Measurements from ENCODE around the gene MLN. TPM values are rescaled to one million over a fixed set of nuclear protein-coding genes. Genes with fewer than 3 reads are reported as not detected.
A peak's percentile ranks its signal among the peaks of the same experiment; 100 is the strongest.

The MLN gene
- total RNA-seq, 1 experiment from 2014 or later, result not detected

- Mint-ChIP-seq H3K9me3 (no peaks in the 10 kb centered on the region), H3K27ac (peak overlapping the region in 2 of 3 experiments; percentile 13 to 81; a peak in 3 of 7 replicates), H3K4me3 (no peak overlapping the region), H3K27me3 (ENCODE audit: low read depth) (0 out of 2 replicates have a peak, but pooled peaks cover 2% of the 10 kb centered on the region), H3K36me3 (ENCODE audit: insufficient read depth in 1 of 3, low read depth in 3 of 3) (peaks cover 42 to 89% (median 89%) of the 10 kb centered on the region in 3 experiments), H3K4me1 (peaks cover 54 to 56% of the 10 kb centered on the region in 2 experiments)
- no peak overlapping the region for H3K27ac ChIP-seq (ENCODE audit: insufficient read length, low read depth, low read length)
- no peak overlapping the region for H4K91ac ChIP-seq (ENCODE audit: insufficient read length, low read depth, low read length)
- no peak overlapping the region for H2BK12ac ChIP-seq (ENCODE audit: insufficient read length, low read depth, low read length)
- H3K56ac ChIP-seq (ENCODE audit: insufficient read length, low read depth, low read length), result no peak overlapping the region
- H3K27me3 ChIP-seq (ENCODE audit: insufficient read depth, low read length), result no peaks in the 10 kb centered on the region
- TF ChIP-seq, protein P1, sequence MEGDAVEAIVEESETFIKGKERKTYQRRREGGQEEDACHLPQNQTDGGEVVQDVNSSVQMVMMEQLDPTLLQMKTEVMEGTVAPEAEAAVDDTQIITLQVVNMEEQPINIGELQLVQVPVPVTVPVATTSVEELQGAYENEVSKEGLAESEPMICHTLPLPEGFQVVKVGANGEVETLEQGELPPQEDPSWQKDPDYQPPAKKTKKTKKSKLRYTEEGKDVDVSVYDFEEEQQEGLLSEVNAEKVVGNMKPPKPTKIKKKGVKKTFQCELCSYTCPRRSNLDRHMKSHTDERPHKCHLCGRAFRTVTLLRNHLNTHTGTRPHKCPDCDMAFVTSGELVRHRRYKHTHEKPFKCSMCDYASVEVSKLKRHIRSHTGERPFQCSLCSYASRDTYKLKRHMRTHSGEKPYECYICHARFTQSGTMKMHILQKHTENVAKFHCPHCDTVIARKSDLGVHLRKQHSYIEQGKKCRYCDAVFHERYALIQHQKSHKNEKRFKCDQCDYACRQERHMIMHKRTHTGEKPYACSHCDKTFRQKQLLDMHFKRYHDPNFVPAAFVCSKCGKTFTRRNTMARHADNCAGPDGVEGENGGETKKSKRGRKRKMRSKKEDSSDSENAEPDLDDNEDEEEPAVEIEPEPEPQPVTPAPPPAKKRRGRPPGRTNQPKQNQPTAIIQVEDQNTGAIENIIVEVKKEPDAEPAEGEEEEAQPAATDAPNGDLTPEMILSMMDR (conservative IDR thresholded peaks at IDR 0.05), result no peak
- H2BK15ac ChIP-seq (ENCODE audit: low read depth, low read length), result no peak overlapping the region
- no peak for DNase-seq
- H3K14ac ChIP-seq (ENCODE audit: insufficient read depth, low read length), result no peak overlapping the region
- H4K20me1 ChIP-seq (ENCODE audit: control insufficient read depth, insufficient read depth, insufficient read length), result no peaks in the 10 kb centered on the region
- no peak overlapping the region for H4K5ac ChIP-seq (ENCODE audit: insufficient read length, low read depth, low read length)
- no peaks in the 10 kb centered on the region for H3K79me1 ChIP-seq (ENCODE audit: insufficient read depth, low read depth, low read length, poor library complexity, severe bottlenecking)
- no CpG with 5 or more reads among the region's 4 CpGs for WGBS (ENCODE audit: extremely low coverage, insufficient read length, low lambda C conversion rate)
- no peak overlapping the region for H3T11ph ChIP-seq (ENCODE audit: low read length)
- H3K23ac ChIP-seq (ENCODE audit: insufficient read length, low read depth, low read length), result no peak overlapping the region
- H3K4me1 ChIP-seq (ENCODE audit: insufficient read depth, low read length), result peaks cover 12% of the 10 kb centered on the region
- no peak overlapping the region for H3K18ac ChIP-seq (ENCODE audit: insufficient read length, low read depth, low read length)
- no peaks in the 10 kb centered on the region for H3K79me2 ChIP-seq (ENCODE audit: insufficient read depth, low read length)
- H2BK20ac ChIP-seq (ENCODE audit: low read depth, low read length, poor library complexity, severe bottlenecking), result no peak overlapping the region
- H2AK5ac ChIP-seq (ENCODE audit: insufficient read length, low read length), result no peak overlapping the region
- no peak overlapping the region for H3K4me2 ChIP-seq (ENCODE audit: insufficient read depth, insufficient read length, low read length)
- H3K23me2 ChIP-seq (ENCODE audit: insufficient read length, low read depth, low read length, poor library complexity, severe bottlenecking), result no peaks in the 10 kb centered on the region
- no peak overlapping the region for H4K8ac ChIP-seq (replicated peaks; ENCODE audit: insufficient read length, low read depth, low read length)
- no peak overlapping the region for H3K4ac ChIP-seq (ENCODE audit: low read depth, low read length)
- H2BK5ac ChIP-seq (ENCODE audit: insufficient read length, low read length), result no peak overlapping the region
- H3K9me3 ChIP-seq (ENCODE audit: control insufficient read depth, low read depth, low read length), result no peaks in the 10 kb centered on the region
- no peak overlapping the region for H2AFZ ChIP-seq (ENCODE audit: low read length)
- H2BK120ac ChIP-seq (ENCODE audit: low read depth, low read length, poor library complexity, severe bottlenecking), result no peak overlapping the region
- no peak overlapping the region for H3K9ac ChIP-seq (ENCODE audit: extremely low read depth, insufficient read length, low read length)
Measured at GRCh38 chr6:33776186-33776585, 27.6 kb downstream of the MLN start.

Measured in H9 (cell line).